ENCODE measurements around the gene MDM2.

DNA sequence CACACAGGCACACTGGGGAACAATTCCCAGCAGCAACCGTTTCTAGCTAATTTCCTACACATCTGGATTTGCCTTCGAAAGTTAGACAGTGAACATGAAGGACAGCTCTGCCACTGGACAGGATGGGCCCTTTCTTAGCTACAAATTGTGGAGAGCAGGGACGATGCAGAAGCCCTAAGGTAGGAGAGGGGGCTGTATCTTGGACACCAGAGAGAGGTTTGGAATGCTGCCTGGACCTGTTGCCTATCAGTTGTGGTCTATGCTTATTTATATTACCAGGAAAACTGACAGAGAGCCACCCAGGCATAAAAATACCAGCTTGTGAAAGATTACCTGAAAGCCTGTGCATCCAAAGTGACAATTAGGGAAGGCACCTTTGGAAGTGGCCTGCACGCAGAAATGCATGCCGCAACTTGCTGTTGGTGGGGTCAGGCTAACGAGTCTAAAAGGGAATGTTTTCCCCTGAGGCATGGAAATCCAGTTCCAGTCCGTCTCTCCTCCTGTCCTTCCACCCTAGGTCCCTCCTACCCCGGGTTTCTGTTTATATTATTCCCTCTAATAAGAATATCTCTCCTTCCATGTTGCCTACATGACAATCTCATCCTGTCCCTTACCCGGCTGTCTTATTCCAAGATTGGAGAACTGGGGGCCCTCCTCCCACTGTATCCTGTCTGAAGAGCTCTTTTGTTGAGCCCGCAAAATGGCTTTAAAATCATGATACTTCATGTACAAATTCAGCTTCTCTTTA lies 60.2 kb downstream of the MDM2 start:
- TF ChIP-seq, protein P1, sequence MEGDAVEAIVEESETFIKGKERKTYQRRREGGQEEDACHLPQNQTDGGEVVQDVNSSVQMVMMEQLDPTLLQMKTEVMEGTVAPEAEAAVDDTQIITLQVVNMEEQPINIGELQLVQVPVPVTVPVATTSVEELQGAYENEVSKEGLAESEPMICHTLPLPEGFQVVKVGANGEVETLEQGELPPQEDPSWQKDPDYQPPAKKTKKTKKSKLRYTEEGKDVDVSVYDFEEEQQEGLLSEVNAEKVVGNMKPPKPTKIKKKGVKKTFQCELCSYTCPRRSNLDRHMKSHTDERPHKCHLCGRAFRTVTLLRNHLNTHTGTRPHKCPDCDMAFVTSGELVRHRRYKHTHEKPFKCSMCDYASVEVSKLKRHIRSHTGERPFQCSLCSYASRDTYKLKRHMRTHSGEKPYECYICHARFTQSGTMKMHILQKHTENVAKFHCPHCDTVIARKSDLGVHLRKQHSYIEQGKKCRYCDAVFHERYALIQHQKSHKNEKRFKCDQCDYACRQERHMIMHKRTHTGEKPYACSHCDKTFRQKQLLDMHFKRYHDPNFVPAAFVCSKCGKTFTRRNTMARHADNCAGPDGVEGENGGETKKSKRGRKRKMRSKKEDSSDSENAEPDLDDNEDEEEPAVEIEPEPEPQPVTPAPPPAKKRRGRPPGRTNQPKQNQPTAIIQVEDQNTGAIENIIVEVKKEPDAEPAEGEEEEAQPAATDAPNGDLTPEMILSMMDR (IDR thresholded peaks at IDR 0.05), result no peak
- TF ChIP-seq CREM (CRISPR knock-in tag; IDR thresholded peaks at IDR 0.05), result no peak
- TF ChIP-seq, protein P2, sequence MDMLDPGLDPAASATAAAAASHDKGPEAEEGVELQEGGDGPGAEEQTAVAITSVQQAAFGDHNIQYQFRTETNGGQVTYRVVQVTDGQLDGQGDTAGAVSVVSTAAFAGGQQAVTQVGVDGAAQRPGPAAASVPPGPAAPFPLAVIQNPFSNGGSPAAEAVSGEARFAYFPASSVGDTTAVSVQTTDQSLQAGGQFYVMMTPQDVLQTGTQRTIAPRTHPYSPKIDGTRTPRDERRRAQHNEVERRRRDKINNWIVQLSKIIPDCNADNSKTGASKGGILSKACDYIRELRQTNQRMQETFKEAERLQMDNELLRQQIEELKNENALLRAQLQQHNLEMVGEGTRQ (CRISPR knock-in tag; IDR thresholded peaks at IDR 0.05), result no peak
- TF ChIP-seq, protein P3, sequence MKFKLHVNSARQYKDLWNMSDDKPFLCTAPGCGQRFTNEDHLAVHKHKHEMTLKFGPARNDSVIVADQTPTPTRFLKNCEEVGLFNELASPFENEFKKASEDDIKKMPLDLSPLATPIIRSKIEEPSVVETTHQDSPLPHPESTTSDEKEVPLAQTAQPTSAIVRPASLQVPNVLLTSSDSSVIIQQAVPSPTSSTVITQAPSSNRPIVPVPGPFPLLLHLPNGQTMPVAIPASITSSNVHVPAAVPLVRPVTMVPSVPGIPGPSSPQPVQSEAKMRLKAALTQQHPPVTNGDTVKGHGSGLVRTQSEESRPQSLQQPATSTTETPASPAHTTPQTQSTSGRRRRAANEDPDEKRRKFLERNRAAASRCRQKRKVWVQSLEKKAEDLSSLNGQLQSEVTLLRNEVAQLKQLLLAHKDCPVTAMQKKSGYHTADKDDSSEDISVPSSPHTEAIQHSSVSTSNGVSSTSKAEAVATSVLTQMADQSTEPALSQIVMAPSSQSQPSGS (CRISPR knock-in tag; IDR thresholded peaks at IDR 0.05; ENCODE audit: borderline replicate concordance, low read depth), result no peak
- TF ChIP-seq, protein P4, sequence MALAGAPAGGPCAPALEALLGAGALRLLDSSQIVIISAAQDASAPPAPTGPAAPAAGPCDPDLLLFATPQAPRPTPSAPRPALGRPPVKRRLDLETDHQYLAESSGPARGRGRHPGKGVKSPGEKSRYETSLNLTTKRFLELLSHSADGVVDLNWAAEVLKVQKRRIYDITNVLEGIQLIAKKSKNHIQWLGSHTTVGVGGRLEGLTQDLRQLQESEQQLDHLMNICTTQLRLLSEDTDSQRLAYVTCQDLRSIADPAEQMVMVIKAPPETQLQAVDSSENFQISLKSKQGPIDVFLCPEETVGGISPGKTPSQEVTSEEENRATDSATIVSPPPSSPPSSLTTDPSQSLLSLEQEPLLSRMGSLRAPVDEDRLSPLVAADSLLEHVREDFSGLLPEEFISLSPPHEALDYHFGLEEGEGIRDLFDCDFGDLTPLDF (CRISPR knock-in tag; IDR thresholded peaks at IDR 0.05), result no peak
- no peak for TF ChIP-seq E2F4 (CRISPR knock-in tag; IDR thresholded peaks at IDR 0.05; ENCODE audit: borderline replicate concordance, low read depth)
- no peak for TF ChIP-seq MAX (CRISPR knock-in tag; IDR thresholded peaks at IDR 0.05)
- no peak for TF ChIP-seq MXD4 (CRISPR knock-in tag; IDR thresholded peaks at IDR 0.05; ENCODE audit: borderline replicate concordance)
- TF ChIP-seq, protein P5, sequence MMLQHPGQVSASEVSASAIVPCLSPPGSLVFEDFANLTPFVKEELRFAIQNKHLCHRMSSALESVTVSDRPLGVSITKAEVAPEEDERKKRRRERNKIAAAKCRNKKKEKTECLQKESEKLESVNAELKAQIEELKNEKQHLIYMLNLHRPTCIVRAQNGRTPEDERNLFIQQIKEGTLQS (CRISPR knock-in tag; conservative IDR thresholded peaks at IDR 0.05), result no peak
- TF ChIP-seq ZNF219 (CRISPR knock-in tag; IDR thresholded peaks at IDR 0.05; ENCODE audit: borderline replicate concordance), result no peak
- no peak for TF ChIP-seq TP53 (CRISPR knock-in tag; IDR thresholded peaks at IDR 0.05)
